Heart right ventricle (tissue), 16 donors: ENCODE measurements around the gene MXI1. TPM values are rescaled to one million over a fixed set of nuclear protein-coding genes. Genes with fewer than 3 reads are reported as not detected.

Experiments
- ATAC-seq, 8 donors: fragments of 200-7000 bp; cut with Tn5 transposase; one replicate each; pipeline ENCODE4 v1.9.1; 2020; ENCODE audit warnings: mild to moderate bottlenecking in 8 of 8, moderate library complexity in 8 of 8, moderate number of reproducible peaks in 1 of 8
- DNase-seq, 2 donors: peaks; one replicate each; pipeline ENCODE4 v3.0.0-alpha.2; 2020
- H3K27ac ChIP-seq, 10 donors: fragments of 200-600 bp; sonication (generic) in 2 of 10; one replicate each; pipeline versions ENCODE4 v1.5.0 to v1.8.0; 2020 to 2022; ENCODE audit warnings: mild to moderate bottlenecking in 3 of 10
- H3K27me3 ChIP-seq, 7 donors: fragments of 200-600 bp; one replicate each; pipeline ENCODE4 v1.8.0; 2021 to 2022; ENCODE audit warnings: mild to moderate bottlenecking in 2 of 7
- H3K36me3 ChIP-seq, 9 donors: fragments of 200-600 bp; sonication (generic) in 1 of 9; one replicate each; pipeline versions ENCODE4 v1.5.0 to v1.8.0; 2020 to 2022; ENCODE audit warnings: mild to moderate bottlenecking in 2 of 9
- H3K4me1 ChIP-seq, 9 donors: fragments of 200-600 bp; sonication (generic) in 1 of 9; one replicate each; pipeline versions ENCODE4 v1.5.0 to v1.8.0; 2020 to 2022; ENCODE audit warnings: mild to moderate bottlenecking in 4 of 9
- H3K4me3 ChIP-seq, 10 donors: fragments of 200-600 bp; sonication (generic) in 2 of 10; one replicate each; pipeline versions ENCODE4 v1.5.0 to v1.8.0; 2020 to 2022; ENCODE audit warnings: mild to moderate bottlenecking in 7 of 10, moderate library complexity in 2 of 10
- H3K9me3 ChIP-seq, 11 donors: fragments of 200-600 bp in 10 of 11; sonication (generic) in 2 of 11; one replicate each; pipeline versions ENCODE4 v1.5.0 to v1.8.0; 2013 to 2022; ENCODE audit warnings: mild to moderate bottlenecking in 2 of 11, control low read depth in 1 of 11, moderate library complexity in 1 of 11
- CTCF ChIP-seq, 9 donors: fragments of 200-600 bp; sonication (generic) in 2 of 9; IDR thresholded peaks; one replicate each; pipeline versions ENCODE4 v1.5.0 to v1.8.0; 2021 to 2022; ENCODE audit warnings: antibody characterized with exemption in 9 of 9, mild to moderate bottlenecking in 5 of 9, moderate library complexity in 1 of 9
- WGBS, 2 donors: extraction: QIAGEN DNeasy Blood & Tissue Kit; methylation state at CpG; one replicate each; pipeline ENCODE4 v1.1.7; 2013; ENCODE audit warnings: inconsistent platforms in 1 of 2; 5-methylcytosine and 5-hydroxymethylcytosine counted together
- intact Hi-C, 10 donors: fragments of 100-400 bp; cut with DNase I; formaldehyde crosslinking; loops; one replicate each; pipeline versions ENCODE4 v1.11.1 to v1.14.2; 2022
- polyA plus RNA-seq, 2 donors: library from polyadenylated mRNA; stranded (reverse); fragments of 200-250 nt; gene quantifications; one replicate each; pipeline ENCODE4 v1.2.3, GENCODE V29; 2013
- total RNA-seq, 10 donors: library from RNA; stranded (reverse); fragmentation: NEBNext Ultra II Directional in 3 of 10; extraction: Animal tissue kit (Norgen Biotek cat#: 25700) in 3 of 10; gene quantifications; one replicate each; pipeline versions ENCODE4 v1.2.1 to v1.2.4, GENCODE V29; 2021 to 2023
- donor health status: Arrhythmogenic right ventricular cardiomyopathy.
- donor health status: ischemic (EF 13 %, LVEDD 7.1; RV severe dilation, severe dysfunction).
- donor health status: healthy with polysubstance abuse.
- donor health status: DM: no; HTN: yes; CAD: no.
- donor health status: DM: no; HTN: no; CAD: no.
- donor health status: ischemic (EF 25% LVEDD 6.9; RV normal size, moderate dysfunction).
- donor health status: ischemic (EF 25% LVEDD 5.7; RV mildly dilated, moderate dysfunction).
- donor health status: healthy.
- donor health status: DM: yes; HTN: yes; CAD: no.
- donor health status: Ischemic cardiomyopathy.
- donor health status: ischemic (EF 35%, LVEDD 5.7; RV mildly dilated, moderate dysfunction).
- donor health status: nonischemic (EF 11% LVEDD 7.7; RV severe dilation, severe dysfunction).
- donor health status: DM: yes; HTN: yes; CAD: no.
- donor health status: PGD.
- donor health status: ischemic (EF 29% LVEDD 5.4; RV normal size, mild dysfunction).
- donor health status: nonischemic (EF 23%, LVEDD 6.1; RV moderate dilation, normal function).

Gene MXI1
- total and polyA plus RNA-seq, 12 donors: 27.3 to 100 (median 61.3) TPM

GRCh38 chr10:110209454-110209925 lies 2.1 kb downstream of the MXI1 start:
- intact Hi-C loops: loop anchor here in 9 of 10 donors (2.0 to 10.0 kb wide), 5 partner anchors 65 to 325 kb away; no protein-coding TSS in a partner anchor
- no peaks in the 10 kb centered on the region for H3K27me3 ChIP-seq
- DNase-seq: peak in 1 of 2 donors; percentile 56
- no peak for TF ChIP-seq CTCF (IDR thresholded peaks at IDR 0.05)
- 0% methylated on average over 24 of the region's 24 CpGs for WGBS, 2 donors
- H3K4me1 ChIP-seq: peaks cover 9 to 46% (median 38%) of the 10 kb centered on the region in 9 donors
- peak overlapping the region; percentile 61 to 92 (median 82) for H3K4me3 ChIP-seq
- peak overlapping the region; percentile 94 to 100 (median 98) for H3K27ac ChIP-seq
- H3K9me3 ChIP-seq: no peaks in the 10 kb centered on the region
- H3K36me3 ChIP-seq: no peaks in the 10 kb centered on the region
- peak in 7 of 8 donors; percentile 1 to 10 (median 4) for ATAC-seq

- ATAC-seq (peak; percentile 19 to 71 (median 35)), DNase-seq (peak; percentile 66 to 71)
- TF ChIP-seq CTCF (IDR thresholded peaks at IDR 0.05): no peak
- Histone ChIP-seq H3K27ac (peak overlapping the region; percentile 94 to 100 (median 98)), H3K27me3 (no peaks in the 10 kb centered on the region), H3K4me1 (peaks cover 9 to 51% (median 44%) of the 10 kb centered on the region in 9 donors), H3K9me3 (no peaks in the 10 kb centered on the region), H3K4me3 (peak overlapping the region; percentile 61 to 92 (median 82)), H3K36me3 (no peaks in the 10 kb centered on the region)
- intact Hi-C loops: loop anchor here in 9 of 10 donors (1.0 to 10.0 kb wide), 11 partner anchors 15 to 325 kb away; partner anchors contain the start of gene ADD3 (in 1 of the 9)
- WGBS, 2 donors: 0 to 1% methylated on average over 59 to 63 of the region's 63 CpGs
Measured at GRCh38 chr10:110209926-110210673, 2.7 kb downstream of the MXI1 start.

GRCh38 chr10:110210674-110211464 lies 3.5 kb downstream of the MXI1 start:
- no peak for TF ChIP-seq CTCF (IDR thresholded peaks at IDR 0.05)
- peak; percentile 97 for DNase-seq
- H3K4me1 ChIP-seq: peaks cover 12 to 57% (median 52%) of the 10 kb centered on the region in 9 donors
- H3K27me3 ChIP-seq: no peaks in the 10 kb centered on the region
- WGBS, 2 donors: 0% methylated on average over 61 of the region's 61 CpGs
- ATAC-seq: peak; percentile 89 to 94 (median 91)
- intact Hi-C loops: loop anchor here in 5 of 10 donors (1.0 to 10.0 kb wide), 7 partner anchors 14 to 326 kb away; partner anchors contain the start of gene ADD3 (in 1 of the 5)
- peak overlapping the region; percentile 94 to 100 (median 98) for H3K27ac ChIP-seq
- H3K36me3 ChIP-seq: no peaks in the 10 kb centered on the region
- peak overlapping the region; percentile 61 to 92 (median 82) for H3K4me3 ChIP-seq
- no peaks in the 10 kb centered on the region for H3K9me3 ChIP-seq

GRCh38 chr10:110211465-110211843 lies 4.0 kb downstream of the MXI1 start:
- 5 to 9% methylated on average over 10 of the region's 10 CpGs for WGBS, 2 donors
- intact Hi-C loops: loop anchor here in 5 of 10 donors (1.0 to 10.0 kb wide), 7 partner anchors 13 to 327 kb away; partner anchors contain the start of gene ADD3 (in 1 of the 5)
- no peak for TF ChIP-seq CTCF (IDR thresholded peaks at IDR 0.05)
- DNase-seq (no peak), ATAC-seq (peak in 5 of 8 donors; percentile 0 to 7 (median 0))
- H3K4me3 ChIP-seq: peak overlapping the region; percentile 28 to 92 (median 82)
- no peaks in the 10 kb centered on the region for H3K27me3 ChIP-seq
- no peaks in the 10 kb centered on the region for H3K36me3 ChIP-seq
- peaks cover 13 to 62% (median 53%) of the 10 kb centered on the region in 9 donors for H3K4me1 ChIP-seq
- no peaks in the 10 kb centered on the region for H3K9me3 ChIP-seq
- H3K27ac ChIP-seq: peak overlapping the region; percentile 30 to 99 (median 98)
